GM12875 (cell line): Measurements from ENCODE around the gene ZNF540.
"Not testable (repeated sequence)": the region's sequence is repeated elsewhere in the genome, so short reads cannot be mapped to it uniquely, and the experiment has no call there.

Experiments
- H3K4me3 ChIP-seq: one replicate; pipeline ENCODE4 v1.5.1; 2011; ENCODE audit warnings: low read depth, low read length, control low read depth
- CTCF ChIP-seq: IDR thresholded peaks from 2 replicates; pipeline ENCODE4 v1.5.1; 2011; ENCODE audit warnings: low read depth, mild to moderate bottlenecking, control low read depth, inconsistent platforms, low read length, moderate library complexity, borderline replicate concordance; ENCODE audit not compliant: insufficient read depth

Gene ZNF540

DNA sequence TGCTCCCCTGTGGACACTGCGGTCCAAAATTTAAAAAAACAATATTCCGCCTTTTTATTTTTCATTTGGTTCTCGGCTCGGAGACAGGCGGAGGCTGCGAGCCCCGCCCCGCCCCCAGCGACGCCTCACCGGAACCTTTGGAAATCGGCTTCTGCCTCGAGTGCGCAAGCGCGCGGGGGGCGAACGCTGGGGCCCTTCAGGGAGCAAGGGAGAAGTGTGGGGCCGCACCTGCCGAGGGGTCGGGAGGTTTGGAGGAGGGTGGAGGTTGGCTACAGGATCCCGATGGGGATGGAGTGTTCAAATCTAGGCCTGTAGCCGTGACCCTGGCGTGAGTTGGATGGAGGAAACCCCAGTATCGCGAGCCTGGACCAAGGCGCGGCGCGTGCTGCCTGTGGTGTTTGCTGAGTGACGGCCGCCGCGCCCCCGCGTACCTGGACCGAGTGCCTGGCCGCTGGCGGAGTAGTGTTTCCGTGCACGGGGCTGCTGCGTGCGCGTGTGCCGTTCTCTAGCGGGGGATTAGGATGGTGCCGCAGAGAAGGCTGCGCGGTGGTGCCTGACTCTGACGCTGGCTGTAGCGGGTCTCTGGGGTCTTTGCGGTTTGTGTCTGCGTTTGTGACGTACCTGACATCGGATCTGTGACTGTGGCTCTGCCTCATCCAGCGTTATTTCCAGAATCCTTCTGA lies 61.2 kb downstream of the ZNF540 start:
- peak overlapping the region; percentile 75 for H3K4me3 ChIP-seq
- TF ChIP-seq CTCF = no peak

GRCh38 chr19:37657157-37657556 lies 62.5 kb downstream of the ZNF540 start:
- not testable (repeated sequence) for H3K4me3 ChIP-seq
